ENCODE measurements around the gene NBPF1. TPM values are rescaled to one million over a fixed set of nuclear protein-coding genes. Genes with fewer than 3 reads are reported as not detected.
"Not testable (repeated sequence)": the region's sequence is repeated elsewhere in the genome, so short reads cannot be mapped to it uniquely, and the experiment has no call there.

The NBPF1 gene
- total RNA-seq, 1 donor from 2014 or later, result 41.8 TPM

DNA sequence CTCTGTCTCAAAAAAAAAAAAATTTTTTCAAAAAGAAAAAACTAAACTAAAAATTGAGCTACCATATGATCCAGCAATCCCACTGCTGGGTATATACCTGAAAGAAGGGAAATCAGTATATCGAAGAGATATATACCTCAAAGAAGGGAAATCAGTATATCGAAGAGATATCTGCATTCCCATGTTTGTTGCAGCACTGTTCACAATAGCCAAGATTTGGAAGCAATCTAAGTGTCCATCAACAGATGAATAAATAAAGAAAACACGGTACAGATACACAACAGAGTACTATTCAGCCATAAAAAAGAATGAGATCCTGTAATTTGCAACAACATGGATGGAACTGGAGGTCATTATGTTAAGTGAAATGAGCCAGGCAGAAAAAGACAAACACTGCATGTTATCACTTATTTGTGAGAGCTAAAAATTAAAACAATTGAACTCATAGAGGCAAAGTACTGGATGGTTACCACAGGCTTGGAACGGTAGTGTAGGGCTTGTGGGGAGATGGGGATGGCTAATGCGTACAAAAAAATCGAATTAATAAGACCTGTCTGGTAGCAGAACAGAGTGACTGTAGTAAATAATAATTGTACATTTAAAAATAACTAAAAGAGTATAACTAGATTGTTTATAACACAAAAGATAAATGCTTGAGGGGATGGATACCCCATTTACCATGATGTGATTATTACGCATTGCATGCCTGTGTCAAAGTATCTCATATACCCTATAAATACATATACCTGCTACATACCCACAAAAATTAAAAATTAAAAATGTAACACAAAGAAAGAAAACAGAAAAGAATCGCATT, 28.0 kb upstream of the NBPF1 start:
- not testable (repeated sequence) for DNase-seq; H3K27ac Mint-ChIP-seq (ENCODE audit: unreplicated experiment)

DNA sequence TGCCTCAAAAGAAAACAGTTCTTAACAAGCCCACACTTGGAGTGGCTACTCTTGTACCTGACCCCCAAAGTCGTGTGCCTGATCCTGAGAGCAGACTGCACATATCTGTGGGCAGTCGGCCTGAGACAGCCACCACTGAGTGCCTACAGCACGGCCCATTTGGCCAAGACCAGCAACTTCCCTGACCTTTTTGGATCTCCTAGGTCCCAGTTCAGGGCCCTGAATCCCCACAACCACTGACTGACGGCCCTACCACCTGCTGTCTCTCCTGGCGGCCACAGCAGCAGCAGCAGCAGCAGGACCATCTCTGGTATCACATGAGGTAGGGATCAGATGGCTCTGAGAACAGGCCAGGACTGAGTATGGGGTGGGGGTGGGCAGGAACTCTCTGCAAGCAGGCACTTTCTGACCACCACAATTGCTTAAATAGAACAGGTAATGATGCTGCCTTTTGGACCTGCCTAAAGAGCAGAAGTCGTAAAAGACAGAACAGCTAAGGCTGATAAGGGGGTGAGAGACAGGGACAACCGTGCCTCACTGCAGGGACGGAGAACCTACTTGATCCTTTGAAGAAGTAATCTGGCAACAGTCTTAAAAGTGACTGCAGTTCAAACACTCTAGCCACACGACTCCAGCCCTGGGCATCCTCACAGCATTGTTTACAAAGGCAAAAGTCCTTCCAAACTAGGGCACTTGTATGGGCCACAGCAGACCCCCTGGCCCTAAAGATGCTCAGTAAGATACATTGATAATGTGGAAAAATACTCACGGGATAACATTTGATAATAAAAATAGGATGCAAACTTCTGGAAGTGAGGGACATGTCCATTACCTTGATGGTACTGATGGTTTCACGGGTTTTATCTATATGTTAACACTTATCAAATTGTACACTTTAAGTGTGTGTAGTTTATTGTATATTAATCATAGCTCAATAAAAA, 26.0 kb upstream of the NBPF1 start:
- H3K9me3 Mint-ChIP-seq (ENCODE audit: unreplicated experiment); H3K4me1 Mint-ChIP-seq (ENCODE audit: low read depth, unreplicated experiment); H3K4me3 Mint-ChIP-seq (ENCODE audit: unreplicated experiment); H3K27me3 Mint-ChIP-seq (ENCODE audit: unreplicated experiment); H3K27ac Mint-ChIP-seq (ENCODE audit: unreplicated experiment); H3K36me3 Mint-ChIP-seq (ENCODE audit: unreplicated experiment): not testable (repeated sequence)
- peak; percentile 59 for DNase-seq

More for the DNA sequence above, 28.0 kb upstream of the NBPF1 start:
- H3K36me3 Mint-ChIP-seq (ENCODE audit: unreplicated experiment); H3K9me3 Mint-ChIP-seq (ENCODE audit: unreplicated experiment); H3K4me1 Mint-ChIP-seq (ENCODE audit: low read depth, unreplicated experiment); H3K27me3 Mint-ChIP-seq (ENCODE audit: unreplicated experiment); H3K4me3 Mint-ChIP-seq (ENCODE audit: unreplicated experiment): not testable (repeated sequence)

DNA sequence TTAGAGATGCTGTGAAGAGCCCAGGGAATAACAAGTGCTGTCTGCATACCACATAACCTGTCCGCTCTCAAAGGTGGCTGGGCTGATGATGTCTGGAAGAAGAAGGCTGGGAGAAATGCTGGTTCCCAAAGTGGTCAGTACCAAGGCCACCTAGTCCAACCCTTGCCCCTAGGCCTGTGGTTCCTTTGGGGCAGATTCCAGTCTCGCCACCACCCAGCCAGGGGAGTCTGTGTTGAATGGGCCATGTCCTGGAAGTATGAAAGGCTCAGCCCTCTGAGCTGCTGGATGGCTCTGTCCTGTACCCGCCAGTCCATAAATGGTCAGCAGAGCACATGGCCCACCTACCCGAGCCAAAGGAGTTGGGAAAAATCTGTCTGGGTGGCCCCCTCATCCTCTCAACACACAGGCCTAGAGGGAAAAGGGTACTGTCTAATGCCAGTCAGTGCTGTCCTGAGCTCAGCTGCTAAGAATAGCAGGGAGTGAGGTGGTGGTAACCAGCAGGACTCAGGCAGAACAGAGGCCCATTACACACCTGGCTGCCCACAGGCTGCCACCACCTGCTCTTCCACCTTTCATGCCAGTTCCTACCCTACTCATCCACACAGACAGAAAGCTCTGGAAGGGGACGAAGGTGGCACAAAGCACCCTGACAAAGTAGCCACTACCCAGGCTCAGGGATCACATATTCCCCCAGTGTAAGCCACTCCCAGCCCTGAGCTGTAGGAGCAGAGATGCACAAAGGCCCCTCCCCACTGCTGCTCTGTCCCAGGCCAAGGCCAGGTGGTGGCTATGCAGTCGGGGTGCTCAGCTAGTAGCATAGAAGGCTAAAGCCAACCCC, 24.8 kb upstream of the NBPF1 start:
- not testable (repeated sequence) for H3K9me3 Mint-ChIP-seq (ENCODE audit: unreplicated experiment); H3K4me1 Mint-ChIP-seq (ENCODE audit: low read depth, unreplicated experiment); H3K27ac Mint-ChIP-seq (ENCODE audit: unreplicated experiment); H3K27me3 Mint-ChIP-seq (ENCODE audit: unreplicated experiment); H3K36me3 Mint-ChIP-seq (ENCODE audit: unreplicated experiment); H3K4me3 Mint-ChIP-seq (ENCODE audit: unreplicated experiment)
- peak; percentile 10 for DNase-seq

DNA sequence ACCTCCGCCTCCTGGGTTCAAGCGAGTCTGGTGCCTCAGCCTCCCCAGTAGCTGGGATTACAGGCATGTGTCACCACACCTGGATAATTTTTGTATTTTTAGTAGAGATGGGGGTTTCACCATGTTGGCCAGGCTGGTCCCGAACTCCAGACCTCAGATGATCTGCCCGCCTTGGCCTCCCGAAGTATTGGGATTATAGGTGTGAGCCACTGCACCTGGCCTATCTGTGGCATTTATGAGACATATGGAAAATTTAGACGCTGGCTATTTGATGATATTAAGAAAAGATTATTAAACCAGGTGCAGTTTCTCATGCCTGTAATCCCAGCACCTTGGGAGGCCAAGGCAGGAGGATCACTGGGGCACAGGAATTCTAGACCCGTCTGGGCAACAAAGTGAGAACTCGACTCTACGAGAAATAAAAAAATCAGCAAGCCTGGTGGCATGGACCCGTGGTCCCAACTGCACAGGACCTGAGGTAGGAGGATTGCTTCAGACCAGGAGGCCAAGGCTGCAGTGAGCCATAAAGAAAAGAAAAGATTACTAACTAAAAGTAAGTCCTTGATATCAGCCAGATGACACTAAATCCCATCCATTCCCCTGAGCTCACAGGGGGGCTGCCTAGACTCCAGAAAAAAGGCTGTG, 23.3 kb upstream of the NBPF1 start:
- not testable (repeated sequence) for H3K36me3 Mint-ChIP-seq (ENCODE audit: unreplicated experiment); H3K27me3 Mint-ChIP-seq (ENCODE audit: unreplicated experiment); H3K4me3 Mint-ChIP-seq (ENCODE audit: unreplicated experiment); H3K27ac Mint-ChIP-seq (ENCODE audit: unreplicated experiment); H3K9me3 Mint-ChIP-seq (ENCODE audit: unreplicated experiment); H3K4me1 Mint-ChIP-seq (ENCODE audit: low read depth, unreplicated experiment)
- DNase-seq, result peak; percentile 9

DNA sequence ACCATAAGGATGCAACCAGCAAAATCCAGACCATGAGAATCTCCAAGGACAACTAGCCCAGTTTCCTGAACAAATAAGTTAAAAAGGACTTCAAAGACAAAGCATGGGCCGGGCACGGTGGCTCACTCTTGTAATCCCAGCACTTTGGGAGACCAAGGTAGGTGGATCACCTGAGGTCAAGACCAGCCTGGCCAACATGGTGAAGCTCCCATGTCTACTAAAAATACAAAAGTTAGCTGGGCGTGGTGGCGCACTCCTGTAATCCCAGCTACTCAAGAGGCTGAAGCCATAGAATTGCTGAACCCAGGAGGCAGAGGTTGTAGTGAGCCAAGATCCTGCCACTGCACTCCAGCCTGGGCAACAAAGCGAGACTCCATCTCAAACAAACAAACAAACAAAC, 22.6 kb upstream of the NBPF1 start:
- not testable (repeated sequence) for H3K36me3 Mint-ChIP-seq (ENCODE audit: unreplicated experiment); H3K27ac Mint-ChIP-seq (ENCODE audit: unreplicated experiment); H3K27me3 Mint-ChIP-seq (ENCODE audit: unreplicated experiment); H3K4me3 Mint-ChIP-seq (ENCODE audit: unreplicated experiment); H3K4me1 Mint-ChIP-seq (ENCODE audit: low read depth, unreplicated experiment); H3K9me3 Mint-ChIP-seq (ENCODE audit: unreplicated experiment)
- peak; percentile 9 for DNase-seq

DNA sequence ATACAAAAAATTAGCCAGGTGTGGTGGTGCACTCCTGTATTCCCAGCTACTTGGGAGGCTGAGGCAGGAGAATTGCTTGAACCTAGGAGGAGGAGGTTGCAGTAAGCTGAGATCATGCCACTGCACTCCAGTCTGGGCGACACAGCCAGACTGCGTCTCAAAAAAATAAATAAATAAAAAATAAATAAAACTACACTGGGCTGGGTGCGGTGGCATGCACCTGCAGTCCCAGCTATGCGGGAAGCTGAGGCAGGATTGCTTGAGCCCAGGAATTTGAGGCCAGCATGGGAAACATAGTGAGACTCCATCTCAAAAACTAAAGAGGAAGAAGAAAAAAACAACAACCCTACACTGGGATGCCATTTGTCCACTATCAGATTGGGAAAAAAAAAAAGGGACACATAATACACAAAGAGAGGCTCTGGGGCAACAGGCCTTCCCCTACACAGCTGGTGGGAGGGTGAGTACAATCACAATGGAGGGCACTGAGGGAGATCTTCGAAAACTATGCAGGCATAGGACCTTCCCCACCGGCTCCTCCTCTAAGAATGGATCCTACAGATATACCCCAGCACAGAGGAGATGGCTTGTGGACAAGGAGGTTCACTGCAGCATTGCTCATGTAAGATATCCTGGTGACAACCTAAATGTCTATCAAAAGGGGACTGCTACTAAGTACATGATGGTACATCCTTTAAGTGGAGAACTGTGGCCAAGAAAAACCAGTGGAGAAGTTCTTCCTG, 20.3 kb upstream of the NBPF1 start:
- not testable (repeated sequence) for H3K27me3 Mint-ChIP-seq (ENCODE audit: unreplicated experiment); H3K9me3 Mint-ChIP-seq (ENCODE audit: unreplicated experiment); H3K27ac Mint-ChIP-seq (ENCODE audit: unreplicated experiment); H3K4me1 Mint-ChIP-seq (ENCODE audit: low read depth, unreplicated experiment); H3K4me3 Mint-ChIP-seq (ENCODE audit: unreplicated experiment); H3K36me3 Mint-ChIP-seq (ENCODE audit: unreplicated experiment)
- peak; percentile 4 for DNase-seq

DNA sequence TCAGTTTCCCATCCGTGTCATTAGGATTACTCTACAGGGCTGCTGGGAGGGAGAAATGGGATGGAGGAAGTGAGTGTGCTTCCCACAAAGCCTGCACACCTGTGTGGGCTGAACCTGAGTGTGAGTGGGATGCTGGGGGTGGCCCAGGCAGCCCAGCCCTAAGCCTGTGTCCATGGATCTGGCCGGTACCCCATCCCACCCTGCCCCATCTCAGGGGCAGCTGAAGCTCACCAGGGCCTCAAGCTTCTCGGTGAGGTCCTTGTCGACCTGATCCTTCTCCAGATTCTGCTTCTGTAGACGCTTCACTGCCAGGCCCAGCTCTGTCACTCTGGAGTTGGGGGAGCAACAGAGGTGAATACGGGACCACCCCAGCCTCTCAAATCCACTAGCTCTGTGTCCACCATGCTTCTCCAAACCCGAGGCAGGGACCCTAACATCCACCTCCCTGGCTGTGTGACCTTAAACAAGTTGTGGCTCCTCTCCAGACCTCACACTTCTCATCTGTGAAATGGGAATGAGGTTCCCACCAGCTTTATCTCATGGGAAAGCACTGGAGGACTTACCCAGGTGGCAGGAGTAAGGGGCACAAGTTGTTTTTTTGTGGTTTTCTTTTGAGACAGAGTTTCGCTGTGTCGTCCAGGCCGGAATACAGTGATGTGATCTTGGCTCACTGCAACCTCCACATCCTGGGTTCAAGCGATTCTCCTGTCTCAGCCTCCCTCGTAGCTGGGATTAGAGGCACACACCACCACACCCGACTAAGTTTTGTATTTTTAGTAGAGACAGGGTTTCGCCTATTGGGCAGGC, 18.9 kb upstream of the NBPF1 start:
- H3K4me3 Mint-ChIP-seq (ENCODE audit: unreplicated experiment); H3K27me3 Mint-ChIP-seq (ENCODE audit: unreplicated experiment); H3K9me3 Mint-ChIP-seq (ENCODE audit: unreplicated experiment); H3K27ac Mint-ChIP-seq (ENCODE audit: unreplicated experiment); H3K36me3 Mint-ChIP-seq (ENCODE audit: unreplicated experiment); H3K4me1 Mint-ChIP-seq (ENCODE audit: low read depth, unreplicated experiment): not testable (repeated sequence)
- peak; percentile 5 for DNase-seq

Data from glutamatergic neuron (in vitro differentiated cells).